ENCODE measurements around the gene ARMH4.
"Not testable (repeated sequence)": the region's sequence is repeated elsewhere in the genome, so short reads cannot be mapped to it uniquely, and the experiment has no call there.

ARMH4 gene

DNA sequence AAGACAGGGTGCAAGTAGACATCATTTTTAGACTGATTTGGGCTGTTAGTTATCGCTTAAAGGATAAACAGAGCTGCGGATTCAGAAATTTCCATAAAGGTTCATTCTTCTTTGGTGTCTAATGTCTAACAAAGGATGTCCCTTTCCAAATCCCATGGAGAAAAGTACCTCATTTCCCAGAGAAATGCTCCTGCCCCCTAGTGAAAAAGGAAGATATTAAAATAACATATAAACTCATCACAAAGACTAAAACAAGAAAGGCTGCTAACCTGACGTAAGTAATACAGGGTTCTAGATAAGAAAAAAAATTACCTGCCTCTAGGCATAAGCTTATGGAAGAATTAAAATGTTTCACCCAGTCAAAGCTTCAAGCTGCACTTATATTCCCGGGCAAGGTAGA is 22.8 kb downstream of the ARMH4 start:
- no peak overlapping the region for H2AFZ ChIP-seq (ENCODE audit: low read depth, low read length)
- H3K27ac ChIP-seq (ENCODE audit: low read length, poor library complexity, severe bottlenecking), result no peak overlapping the region
- H3K14ac ChIP-seq (ENCODE audit: low read length in 2 of 2), result no peak overlapping the region
- no peak overlapping the region for H4K91ac ChIP-seq (ENCODE audit: low read length)
- no peak overlapping the region for H3K4me2 ChIP-seq (ENCODE audit: low read length, poor library complexity, severe bottlenecking)
- no peak overlapping the region for H3K23ac ChIP-seq (ENCODE audit: low read length in 2 of 2)
- 100% methylated on average over 1 of the region's 4 CpGs for WGBS
- H2BK12ac ChIP-seq (ENCODE audit: low read length in 2 of 2), result no peak overlapping the region
- H3K27me3 ChIP-seq (ENCODE audit: control insufficient read depth in 1 of 2, insufficient read depth in 1 of 2, low read length in 2 of 2), result no peaks in the 10 kb centered on the region
- H3K36me3 ChIP-seq (ENCODE audit: control insufficient read depth in 1 of 2, insufficient read depth in 2 of 2, low read depth in 1 of 2, low read length in 2 of 2), result peaks cover 0 to 5% of the 10 kb centered on the region in 2 experiments
- no peak overlapping the region for H3K4ac ChIP-seq (ENCODE audit: low read depth in 1 of 2, low read length in 2 of 2)
- H2BK120ac ChIP-seq (ENCODE audit: low read depth, low read length), result no peak overlapping the region
- H2BK15ac ChIP-seq (ENCODE audit: low read depth, poor library complexity, severe bottlenecking), result no peak overlapping the region
- no peak for DNase-seq
- peaks cover 2% of the 10 kb centered on the region for H3K4me1 ChIP-seq (ENCODE audit: control insufficient read depth, insufficient read depth, low read depth, low read length)
- no peak overlapping the region for H4K8ac ChIP-seq (ENCODE audit: low read length)
- no peak overlapping the region for H3K18ac ChIP-seq (ENCODE audit: low read depth in 1 of 2, low read length in 2 of 2)
- H3K9me3 ChIP-seq (ENCODE audit: control insufficient read depth, low read length), result peaks cover 9% of the 10 kb centered on the region
- H3K9ac ChIP-seq (ENCODE audit: low read length), result no peak overlapping the region
- no peak overlapping the region for H2AK5ac ChIP-seq (ENCODE audit: low read length, severe bottlenecking)
- no peaks in the 10 kb centered on the region for H3K79me1 ChIP-seq (replicated peaks; ENCODE audit: low read length, poor library complexity, severe bottlenecking)
- no peak overlapping the region for H2BK5ac ChIP-seq (ENCODE audit: low read depth, low read length, poor library complexity, severe bottlenecking)
- no peak overlapping the region for H3K4me3 ChIP-seq (ENCODE audit: insufficient read depth in 1 of 2, low read depth in 1 of 2, low read length in 2 of 2)

DNA sequence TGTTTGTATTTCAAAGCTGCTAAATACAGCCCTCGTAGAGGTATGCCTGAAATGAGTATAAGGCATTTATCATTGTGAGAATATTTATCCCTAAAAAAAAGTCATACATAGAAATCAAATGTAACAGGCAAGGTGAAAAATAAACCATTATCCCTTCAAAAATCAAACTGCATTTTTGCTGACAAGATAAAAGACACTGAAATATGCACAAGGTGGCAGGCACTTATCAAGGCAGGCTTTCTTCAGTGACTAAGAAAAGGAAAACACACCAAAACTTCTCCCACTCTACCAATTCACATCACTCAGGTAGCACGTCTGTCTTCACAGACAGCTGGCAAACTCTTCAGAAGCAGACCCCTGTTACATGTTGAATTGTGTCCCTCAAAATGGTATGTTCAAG is 23.6 kb downstream of the ARMH4 start:
- Histone ChIP-seq H4K91ac (ENCODE audit: low read length) (no peak overlapping the region), H3K27me3 (ENCODE audit: control insufficient read depth in 1 of 2, insufficient read depth in 1 of 2, low read length in 2 of 2) (no peaks in the 10 kb centered on the region), H2BK12ac (ENCODE audit: low read length in 2 of 2) (no peak overlapping the region), H2BK120ac (ENCODE audit: low read depth, low read length) (no peak overlapping the region), H3K27ac (ENCODE audit: low read length, poor library complexity, severe bottlenecking) (no peak overlapping the region), H3K4me1 (ENCODE audit: control insufficient read depth, insufficient read depth, low read depth, low read length) (peaks cover 2% of the 10 kb centered on the region), H2BK5ac (ENCODE audit: low read depth, low read length, poor library complexity, severe bottlenecking) (no peak overlapping the region), H3K9me3 (ENCODE audit: control insufficient read depth, low read length) (peaks cover 9% of the 10 kb centered on the region), H3K9ac (ENCODE audit: low read length) (no peak overlapping the region), H3K4me3 (ENCODE audit: insufficient read depth in 1 of 2, low read depth in 1 of 2, low read length in 2 of 2) (no peak overlapping the region), H4K8ac (ENCODE audit: low read length) (no peak overlapping the region), H2AFZ (ENCODE audit: low read depth, low read length) (no peak overlapping the region), H3K14ac (ENCODE audit: low read length in 2 of 2) (no peak overlapping the region), H3K4ac (ENCODE audit: low read depth in 1 of 2, low read length in 2 of 2) (no peak overlapping the region), H2BK15ac (ENCODE audit: low read depth, poor library complexity, severe bottlenecking) (no peak overlapping the region), H3K18ac (ENCODE audit: low read depth in 1 of 2, low read length in 2 of 2) (no peak overlapping the region), H3K36me3 (ENCODE audit: control insufficient read depth in 1 of 2, insufficient read depth in 2 of 2, low read depth in 1 of 2, low read length in 2 of 2) (peaks cover 0 to 5% of the 10 kb centered on the region in 2 experiments), H3K23ac (ENCODE audit: low read length in 2 of 2) (no peak overlapping the region), H3K4me2 (ENCODE audit: low read length, poor library complexity, severe bottlenecking) (no peak overlapping the region), H2AK5ac (ENCODE audit: low read length, severe bottlenecking) (no peak overlapping the region), H3K79me1 (replicated peaks; ENCODE audit: low read length, poor library complexity, severe bottlenecking) (no peaks in the 10 kb centered on the region)
- 75% methylated on average over 1 of the region's 2 CpGs for WGBS
- DNase-seq, result no peak

DNA sequence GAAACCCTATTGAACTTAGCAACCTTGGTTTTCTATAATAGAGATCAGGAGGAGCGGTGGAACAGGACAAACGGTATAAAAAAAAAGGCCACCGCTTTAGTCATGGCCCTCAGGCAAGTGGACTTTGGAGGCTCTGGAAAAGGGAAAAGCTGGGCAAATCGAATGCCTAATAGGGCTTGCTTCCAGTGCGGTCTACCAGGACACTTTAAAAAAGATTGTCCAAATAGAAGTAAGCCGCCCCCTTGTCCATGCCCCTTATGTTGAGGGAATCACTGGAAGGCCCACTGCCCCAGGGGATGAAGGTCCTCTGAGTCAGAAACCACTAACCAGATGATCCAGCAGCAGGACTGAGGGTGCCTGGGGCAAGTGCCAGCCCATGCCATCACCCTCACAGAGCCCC is 29.5 kb downstream of the ARMH4 start:
- H3K4me2 ChIP-seq (ENCODE audit: low read length, poor library complexity, severe bottlenecking); H3K4ac ChIP-seq (ENCODE audit: low read depth in 1 of 2, low read length in 2 of 2); H2AFZ ChIP-seq (ENCODE audit: low read depth, low read length); H2AK5ac ChIP-seq (ENCODE audit: low read length, severe bottlenecking); H3K9ac ChIP-seq (ENCODE audit: low read length); H4K91ac ChIP-seq (ENCODE audit: low read length); H3K4me3 ChIP-seq (ENCODE audit: insufficient read depth in 1 of 2, low read depth in 1 of 2, low read length in 2 of 2); H3K14ac ChIP-seq (ENCODE audit: low read length in 2 of 2); H3K79me1 ChIP-seq (replicated peaks; ENCODE audit: low read length, poor library complexity, severe bottlenecking); H3K23ac ChIP-seq (ENCODE audit: low read length in 2 of 2); H3K4me1 ChIP-seq (ENCODE audit: control insufficient read depth, insufficient read depth, low read depth, low read length); H2BK5ac ChIP-seq (ENCODE audit: low read depth, low read length, poor library complexity, severe bottlenecking); H2BK12ac ChIP-seq (ENCODE audit: low read length in 2 of 2); H3K18ac ChIP-seq (ENCODE audit: low read depth in 1 of 2, low read length in 2 of 2); H2BK120ac ChIP-seq (ENCODE audit: low read depth, low read length); H3K27me3 ChIP-seq (ENCODE audit: control insufficient read depth in 1 of 2, insufficient read depth in 1 of 2, low read length in 2 of 2); H4K8ac ChIP-seq (ENCODE audit: low read length); H2BK15ac ChIP-seq (ENCODE audit: low read depth, poor library complexity, severe bottlenecking); H3K27ac ChIP-seq (ENCODE audit: low read length, poor library complexity, severe bottlenecking); DNase-seq; H3K9me3 ChIP-seq (ENCODE audit: control insufficient read depth, low read length); H3K36me3 ChIP-seq (ENCODE audit: control insufficient read depth in 1 of 2, insufficient read depth in 2 of 2, low read depth in 1 of 2, low read length in 2 of 2): not testable (repeated sequence)
- WGBS, result 92% methylated on average over 6 of the region's 6 CpGs

DNA sequence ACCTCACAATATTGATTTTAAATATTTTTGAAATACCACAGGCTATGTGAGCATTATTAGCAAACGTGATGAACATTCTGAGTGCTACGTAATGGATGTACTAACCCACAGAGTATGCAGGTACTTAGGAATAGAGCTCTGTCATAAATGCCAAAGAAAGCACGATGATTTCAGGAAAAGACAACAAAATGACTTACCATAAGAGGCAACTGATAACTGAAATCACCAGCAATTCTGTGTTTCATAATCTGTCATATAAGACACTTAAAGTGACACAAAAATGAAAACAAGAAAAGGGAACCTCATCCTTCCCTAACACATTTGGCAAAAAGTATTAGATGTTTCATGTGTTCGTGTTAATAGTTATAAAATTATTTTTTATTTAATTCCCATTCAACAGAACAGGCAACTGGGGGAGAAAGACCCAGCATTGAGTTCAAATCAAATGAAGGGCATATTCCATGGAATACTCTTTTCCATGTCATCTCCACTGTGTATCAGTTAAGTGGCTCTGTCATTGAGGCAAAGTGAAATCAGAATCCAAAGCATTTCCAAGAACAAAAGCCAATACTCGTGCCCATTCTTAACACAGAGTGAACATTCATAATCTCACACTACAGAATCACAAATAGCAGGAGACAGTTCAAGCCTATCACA is 30.4 kb downstream of the ARMH4 start:
- H3K4me1 ChIP-seq (ENCODE audit: control insufficient read depth, insufficient read depth, low read depth, low read length), result no peaks in the 10 kb centered on the region
- no peak overlapping the region for H2AK5ac ChIP-seq (ENCODE audit: low read length, severe bottlenecking)

More for the DNA sequence above, 30.4 kb downstream of the ARMH4 start:
- Histone ChIP-seq H2BK12ac (ENCODE audit: low read length in 2 of 2) (no peak overlapping the region), H3K4me3 (ENCODE audit: insufficient read depth in 1 of 2, low read depth in 1 of 2, low read length in 2 of 2) (no peak overlapping the region), H3K14ac (ENCODE audit: low read length in 2 of 2) (no peak overlapping the region), H4K91ac (ENCODE audit: low read length) (no peak overlapping the region), H3K9me3 (ENCODE audit: control insufficient read depth, low read length) (peaks cover 9% of the 10 kb centered on the region), H2BK120ac (ENCODE audit: low read depth, low read length) (no peak overlapping the region), H3K9ac (ENCODE audit: low read length) (no peak overlapping the region), H3K36me3 (ENCODE audit: control insufficient read depth in 1 of 2, insufficient read depth in 2 of 2, low read depth in 1 of 2, low read length in 2 of 2) (peaks cover 0 to 5% of the 10 kb centered on the region in 2 experiments), H3K4me2 (ENCODE audit: low read length, poor library complexity, severe bottlenecking) (no peak overlapping the region), H3K4ac (ENCODE audit: low read depth in 1 of 2, low read length in 2 of 2) (no peak overlapping the region), H2BK15ac (ENCODE audit: low read depth, poor library complexity, severe bottlenecking) (no peak overlapping the region), H3K18ac (ENCODE audit: low read depth in 1 of 2, low read length in 2 of 2) (no peak overlapping the region), H3K27ac (ENCODE audit: low read length, poor library complexity, severe bottlenecking) (no peak overlapping the region), H2AFZ (ENCODE audit: low read depth, low read length) (no peak overlapping the region), H3K27me3 (ENCODE audit: control insufficient read depth in 1 of 2, insufficient read depth in 1 of 2, low read length in 2 of 2) (no peaks in the 10 kb centered on the region), H2BK5ac (ENCODE audit: low read depth, low read length, poor library complexity, severe bottlenecking) (no peak overlapping the region), H3K23ac (ENCODE audit: low read length in 2 of 2) (no peak overlapping the region), H4K8ac (ENCODE audit: low read length) (no peak overlapping the region), H3K79me1 (replicated peaks; ENCODE audit: low read length, poor library complexity, severe bottlenecking) (no peaks in the 10 kb centered on the region)
- no peak for DNase-seq
- 70% methylated on average over 4 of the region's 5 CpGs for WGBS
